Large intestine (tissue), 3 donors: ENCODE measurements around the gene EIF4A3. TPM values are rescaled to one million over a fixed set of nuclear protein-coding genes. Genes with fewer than 3 reads are reported as not detected.

Source experiments
- DNase-seq, 2 donors: peaks; one replicate each; pipeline versions ENCODE4 v3.0.0 to v3.0.0-alpha.2; 2013
- H3K27ac ChIP-seq: one replicate; pipeline ENCODE4 v1.5.1; 2013; ENCODE audit warnings: low read length
- H3K27me3 ChIP-seq: 2 replicates; pipeline ENCODE4 v1.6.1; 2013; ENCODE audit warnings: low read length; ENCODE audit not compliant: control insufficient read depth, insufficient read depth
- H3K36me3 ChIP-seq: 2 replicates; pipeline ENCODE4 v1.6.1; 2013; ENCODE audit warnings: low read length; ENCODE audit not compliant: control insufficient read depth, insufficient read depth
- H3K4me1 ChIP-seq: one replicate; pipeline ENCODE4 v1.6.1; 2013; ENCODE audit warnings: low read length; ENCODE audit not compliant: control insufficient read depth, insufficient read depth
- H3K4me3 ChIP-seq: one replicate; pipeline ENCODE4 v1.5.1; 2013; ENCODE audit warnings: low read length
- H3K9me3 ChIP-seq: one replicate; pipeline ENCODE4 v1.6.1; 2013; ENCODE audit warnings: mild to moderate bottlenecking, low read depth, low read length, moderate library complexity; ENCODE audit not compliant: control insufficient read depth
- WGBS: methylation state at CpG from one replicate; pipeline ENCODE4 v1.1.5; 2013; ENCODE audit warnings: low lambda C conversion rate; ENCODE audit not compliant: insufficient coverage; 5-methylcytosine and 5-hydroxymethylcytosine counted together
- polyA plus RNA-seq: library from polyadenylated mRNA; unstranded; fragments of 120-200 nt; gene quantifications from one replicate; pipeline ENCODE4 v1.2.1, GENCODE V29; 2013

EIF4A3 gene
- polyA plus RNA-seq, 1 donor = 95.0 TPM

- no CpG with 5 or more reads among the region's 11 CpGs for WGBS
- H3K27ac ChIP-seq = no peak overlapping the region
Measured at GRCh38 chr17:80176757-80177156, 29.8 kb upstream of the EIF4A3 start.

GRCh38 chr17:80173916-80174315 lies 27.0 kb upstream of the EIF4A3 start:
- no peaks in the 10 kb centered on the region for H3K9me3 ChIP-seq
- no peak overlapping the region for H3K4me3 ChIP-seq
- no peak overlapping the region for H3K27ac ChIP-seq
- WGBS = no CpG with 5 or more reads among the region's 6 CpGs
- no peaks in the 10 kb centered on the region for H3K4me1 ChIP-seq
- no peaks in the 10 kb centered on the region for H3K36me3 ChIP-seq
- H3K27me3 ChIP-seq = peaks cover 10% of the 10 kb centered on the region
- DNase-seq = no peak

More at GRCh38 chr17:80176757-80177156, 29.8 kb upstream of the EIF4A3 start:
- DNase-seq = no peak
- Histone ChIP-seq H3K27me3 (no peaks in the 10 kb centered on the region), H3K9me3 (no peaks in the 10 kb centered on the region), H3K4me1 (no peaks in the 10 kb centered on the region), H3K4me3 (no peak overlapping the region), H3K36me3 (no peaks in the 10 kb centered on the region)

GRCh38 chr17:80173126-80173525 lies 26.2 kb upstream of the EIF4A3 start:
- H3K9me3 ChIP-seq = no peaks in the 10 kb centered on the region
- no peaks in the 10 kb centered on the region for H3K4me1 ChIP-seq
- WGBS = no CpG with 5 or more reads among the region's 12 CpGs
- no peak for DNase-seq
- peaks cover 10% of the 10 kb centered on the region for H3K27me3 ChIP-seq
- H3K27ac ChIP-seq = no peak overlapping the region
- no peak overlapping the region for H3K4me3 ChIP-seq
- H3K36me3 ChIP-seq = no peaks in the 10 kb centered on the region

GRCh38 chr17:80171681-80172080 lies 24.8 kb upstream of the EIF4A3 start:
- no peak for DNase-seq
- Histone ChIP-seq H3K27me3 (peaks cover 10% of the 10 kb centered on the region), H3K36me3 (no peaks in the 10 kb centered on the region), H3K4me3 (no peak overlapping the region), H3K27ac (no peak overlapping the region), H3K9me3 (no peaks in the 10 kb centered on the region), H3K4me1 (no peaks in the 10 kb centered on the region)
- no CpG with 5 or more reads among the region's 7 CpGs for WGBS

- Histone ChIP-seq H3K4me3 (no peak within 1 kb of the TSS), H3K36me3 (no peaks in the 10 kb centered on the region), H3K9me3 (no peaks in the 10 kb centered on the region), H3K4me1 (no peaks in the 10 kb centered on the region), H3K27me3 (peaks cover 10% of the 10 kb centered on the region), H3K27ac (no peak within 1 kb of the TSS)
- no CpG with 5 or more reads among the region's 19 CpGs for WGBS
- no peak for DNase-seq
Measured at GRCh38 chr17:80169784-80170500, 23.0 kb upstream of the EIF4A3 start, which contains the start of gene CARD14. Gene CARD14 (plus strand): TSS chr17:80170030. CDS start chr17:80181439, 11,409 bp downstream.

GRCh38 chr17:80169107-80169506 lies 22.2 kb upstream of the EIF4A3 start:
- no peaks in the 10 kb centered on the region for H3K4me1 ChIP-seq
- no peak for DNase-seq
- H3K9me3 ChIP-seq = no peaks in the 10 kb centered on the region
- H3K27ac ChIP-seq = no peak overlapping the region
- no peak overlapping the region for H3K4me3 ChIP-seq
- WGBS = no CpG with 5 or more reads among the region's 5 CpGs
- H3K27me3 ChIP-seq = peaks cover 10% of the 10 kb centered on the region
- H3K36me3 ChIP-seq = no peaks in the 10 kb centered on the region

GRCh38 chr17:80168371-80168770 lies 21.4 kb upstream of the EIF4A3 start:
- WGBS = no CpG with 5 or more reads among the region's 5 CpGs
- Histone ChIP-seq H3K4me3 (no peak overlapping the region), H3K36me3 (no peaks in the 10 kb centered on the region), H3K27ac (no peak overlapping the region), H3K9me3 (no peaks in the 10 kb centered on the region), H3K4me1 (no peaks in the 10 kb centered on the region), H3K27me3 (peaks cover 10% of the 10 kb centered on the region)
- DNase-seq = no peak

GRCh38 chr17:80166446-80166845 lies 19.5 kb upstream of the EIF4A3 start:
- peaks cover 10% of the 10 kb centered on the region for H3K27me3 ChIP-seq
- no peaks in the 10 kb centered on the region for H3K4me1 ChIP-seq
- no peaks in the 10 kb centered on the region for H3K36me3 ChIP-seq
- no CpG with 5 or more reads among the region's 6 CpGs for WGBS
- no peaks in the 10 kb centered on the region for H3K9me3 ChIP-seq
- no peak overlapping the region for H3K4me3 ChIP-seq
- H3K27ac ChIP-seq = no peak overlapping the region
- DNase-seq = no peak

- no peaks in the 10 kb centered on the region for H3K9me3 ChIP-seq
- DNase-seq = no peak
- no CpG with 5 or more reads among the region's 11 CpGs for WGBS
- H3K36me3 ChIP-seq = no peaks in the 10 kb centered on the region
- no peak overlapping the region for H3K27ac ChIP-seq
- H3K27me3 ChIP-seq = peaks cover 15% of the 10 kb centered on the region
- H3K4me3 ChIP-seq = no peak overlapping the region
- no peaks in the 10 kb centered on the region for H3K4me1 ChIP-seq
Measured at GRCh38 chr17:80164185-80164584, 17.3 kb upstream of the EIF4A3 start.

GRCh38 chr17:80163336-80163735 lies 16.4 kb upstream of the EIF4A3 start:
- H3K4me1 ChIP-seq = no peaks in the 10 kb centered on the region
- no peak for DNase-seq
- no peaks in the 10 kb centered on the region for H3K9me3 ChIP-seq
- H3K27me3 ChIP-seq = peaks cover 12% of the 10 kb centered on the region
- H3K36me3 ChIP-seq = no peaks in the 10 kb centered on the region
- WGBS = 100% methylated on average over 2 of the region's 4 CpGs
- H3K27ac ChIP-seq = no peak overlapping the region
- H3K4me3 ChIP-seq = no peak overlapping the region

GRCh38 chr17:80160536-80160935 lies 13.6 kb upstream of the EIF4A3 start:
- Histone ChIP-seq H3K9me3 (no peaks in the 10 kb centered on the region), H3K4me3 (no peak overlapping the region), H3K27me3 (peaks cover 12% of the 10 kb centered on the region), H3K4me1 (no peaks in the 10 kb centered on the region), H3K27ac (no peak overlapping the region), H3K36me3 (no peaks in the 10 kb centered on the region)
- 0% methylated on average over 1 of the region's 3 CpGs for WGBS
- no peak for DNase-seq
